ENCODE data around the gene ZNF695. TPM values are rescaled to one million over a fixed set of nuclear protein-coding genes. Genes with fewer than 3 reads are reported as not detected.

ZNF695 gene
- total RNA-seq, 5 donors from 2014 or later (not counting 1 experiment from before 2014, with no cell fraction given): not detected

DNA sequence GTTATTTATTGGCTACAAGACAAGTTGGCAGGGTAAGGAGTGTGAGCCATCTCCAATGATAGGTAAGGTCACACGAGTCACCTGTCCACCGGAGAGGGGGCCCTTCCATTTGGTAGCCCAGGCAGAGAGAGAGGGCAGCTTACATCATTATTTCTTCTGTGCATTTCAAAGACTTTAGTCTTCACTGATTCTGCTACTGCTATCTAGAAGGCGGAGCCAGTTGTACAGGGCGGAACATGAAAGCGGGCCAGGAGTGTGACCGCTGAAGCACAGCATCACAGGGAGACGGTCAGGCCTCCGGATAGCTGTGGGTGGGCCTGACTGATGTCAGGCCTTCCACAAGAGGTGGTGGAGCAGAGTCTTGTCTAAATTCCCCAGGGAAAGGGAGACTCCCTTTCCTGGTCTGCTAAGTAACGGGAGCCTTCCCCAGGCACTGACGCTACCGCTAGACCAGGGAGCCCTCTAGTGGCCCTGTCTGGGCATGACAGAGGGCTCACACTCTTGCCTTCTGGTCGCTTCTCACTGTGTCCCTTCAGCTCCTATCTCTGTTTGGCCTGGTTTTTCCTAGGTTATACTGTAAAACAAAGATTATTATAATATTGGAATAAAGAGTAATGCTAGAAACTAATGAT lies 36.7 kb downstream of the ZNF695 start:
- H3K27me3 ChIP-seq (replicated peaks in 1 of 2; ENCODE audit: control insufficient read depth in 2 of 2, extremely low read depth in 1 of 2, insufficient read depth in 2 of 2, low read length in 1 of 2): no peaks in the 10 kb centered on the region
- H3K4me1 ChIP-seq (ENCODE audit: control insufficient read depth in 1 of 2, extremely low read depth in 1 of 2, insufficient read depth in 2 of 2, low read length in 2 of 2): no peaks in the 10 kb centered on the region
- H3K9me3 ChIP-seq: no peaks in the 10 kb centered on the region
- H3K9me3 Mint-ChIP-seq: peaks cover 13 to 30% (median 13%) of the 10 kb centered on the region in 3 donors
- H3K36me3 Mint-ChIP-seq: peaks cover 2% of the 10 kb centered on the region
- no peak overlapping the region for H3K4me3 Mint-ChIP-seq
- no peak overlapping the region for H3K4me3 ChIP-seq (ENCODE audit: control insufficient read depth in 1 of 2, extremely low read depth in 1 of 2, low read length in 1 of 2)
- CTCF ChIA-PET: interaction anchor here (0.6 to 1.3 kb wide), 7 partner anchors 11 to 404 kb away, joined by 3 to 8 read pairs (median 4); no protein-coding TSS in a partner anchor
- peak in 20 of 35 experiments; percentile 2 to 52 (median 23) for DNase-seq
- 79% methylated on average over 8 of the region's 12 CpGs for WGBS (ENCODE audit: insufficient coverage)
- no peak overlapping the region for H3K27ac Mint-ChIP-seq
- H3K27me3 Mint-ChIP-seq: no peaks in the 10 kb centered on the region
- POLR2A ChIA-PET: no interaction called here
- no peak overlapping the region for H3K27ac ChIP-seq (ENCODE audit: low read length)
- no peak for ATAC-seq (replicated peaks in 1 of 4)
- H3K36me3 ChIP-seq (ENCODE audit: control insufficient read depth in 2 of 2, extremely low read depth in 1 of 2, insufficient read depth in 1 of 2, low read length in 1 of 2): no peaks in the 10 kb centered on the region
- H3K4me1 Mint-ChIP-seq: no peaks in the 10 kb centered on the region

DNA sequence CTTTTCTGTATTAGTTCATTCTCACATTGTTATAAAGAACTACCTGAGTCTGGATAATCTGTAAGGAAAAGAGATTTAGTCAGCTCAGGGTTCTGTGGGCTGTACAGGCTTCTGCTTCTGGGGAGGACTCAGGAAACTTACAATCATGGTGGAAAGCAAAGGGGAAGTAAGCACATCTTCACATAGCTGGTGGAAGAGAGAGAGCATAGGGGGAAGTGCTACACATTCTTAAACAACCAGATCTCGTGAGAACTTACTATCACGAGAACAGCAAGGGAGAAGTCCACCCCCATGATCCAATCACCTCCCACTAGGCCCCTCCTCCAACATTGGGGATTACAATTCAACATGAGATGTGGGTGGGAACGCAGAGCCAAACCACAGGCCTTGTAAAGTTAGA lies 38.2 kb downstream of the ZNF695 start:
- CTCF ChIA-PET: interaction anchor here (0.6 to 1.1 kb wide), 2 partner anchors 62 kb away, joined by 3 to 4 read pairs; no protein-coding TSS in a partner anchor
- no CpG with 5 or more reads among the region's 3 CpGs for WGBS (ENCODE audit: insufficient coverage)
- Histone ChIP-seq H3K27me3 (replicated peaks in 1 of 2; ENCODE audit: control insufficient read depth in 2 of 2, extremely low read depth in 1 of 2, insufficient read depth in 2 of 2, low read length in 1 of 2) (no peaks in the 10 kb centered on the region), H3K4me3 (ENCODE audit: control insufficient read depth in 1 of 2, extremely low read depth in 1 of 2, low read length in 1 of 2) (no peak overlapping the region), H3K9me3 (no peaks in the 10 kb centered on the region), H3K36me3 (ENCODE audit: control insufficient read depth in 2 of 2, extremely low read depth in 1 of 2, insufficient read depth in 1 of 2, low read length in 1 of 2) (no peaks in the 10 kb centered on the region), H3K27ac (ENCODE audit: low read length) (no peak overlapping the region), H3K4me1 (ENCODE audit: control insufficient read depth in 1 of 2, extremely low read depth in 1 of 2, insufficient read depth in 2 of 2, low read length in 2 of 2) (no peaks in the 10 kb centered on the region)
- Mint-ChIP-seq H3K9me3 (peaks cover 7 to 23% (median 12%) of the 10 kb centered on the region in 3 donors), H3K4me1 (no peaks in the 10 kb centered on the region), H3K27me3 (no peaks in the 10 kb centered on the region), H3K36me3 (peaks cover 2% of the 10 kb centered on the region), H3K27ac (no peak overlapping the region), H3K4me3 (no peak overlapping the region)
- no peak for DNase-seq
- ATAC-seq (replicated peaks in 1 of 4): no peak
- POLR2A ChIA-PET: no interaction called here

GRCh38 chr1:246966502-246966901 lies 41.4 kb downstream of the ZNF695 start:
- peaks cover 7 to 23% (median 12%) of the 10 kb centered on the region in 3 donors for H3K9me3 Mint-ChIP-seq
- no peaks in the 10 kb centered on the region for H3K9me3 ChIP-seq
- H3K4me1 Mint-ChIP-seq: no peaks in the 10 kb centered on the region
- H3K36me3 ChIP-seq (ENCODE audit: control insufficient read depth in 2 of 2, extremely low read depth in 1 of 2, insufficient read depth in 1 of 2, low read length in 1 of 2): no peaks in the 10 kb centered on the region
- WGBS (ENCODE audit: insufficient coverage): 100% methylated on average over 1 of the region's 2 CpGs
- ChIA-PET POLR2A (no interaction called here), CTCF (no interaction called here)
- H3K36me3 Mint-ChIP-seq: peaks cover 2% of the 10 kb centered on the region
- H3K4me3 ChIP-seq (ENCODE audit: control insufficient read depth in 1 of 2, extremely low read depth in 1 of 2, low read length in 1 of 2): no peak overlapping the region
- peaks cover 0 to 4% of the 10 kb centered on the region in 2 experiments for H3K27me3 ChIP-seq (replicated peaks in 1 of 2; ENCODE audit: control insufficient read depth in 2 of 2, extremely low read depth in 1 of 2, insufficient read depth in 2 of 2, low read length in 1 of 2)
- DNase-seq: no peak
- H3K27ac Mint-ChIP-seq: no peak overlapping the region
- H3K27me3 Mint-ChIP-seq: peaks cover 3 to 6% of the 10 kb centered on the region in 2 donors
- H3K27ac ChIP-seq (ENCODE audit: low read length): no peak overlapping the region
- no peaks in the 10 kb centered on the region for H3K4me1 ChIP-seq (ENCODE audit: control insufficient read depth in 1 of 2, extremely low read depth in 1 of 2, insufficient read depth in 2 of 2, low read length in 2 of 2)
- ATAC-seq (replicated peaks in 1 of 4): no peak
- no peak overlapping the region for H3K4me3 Mint-ChIP-seq

DNA sequence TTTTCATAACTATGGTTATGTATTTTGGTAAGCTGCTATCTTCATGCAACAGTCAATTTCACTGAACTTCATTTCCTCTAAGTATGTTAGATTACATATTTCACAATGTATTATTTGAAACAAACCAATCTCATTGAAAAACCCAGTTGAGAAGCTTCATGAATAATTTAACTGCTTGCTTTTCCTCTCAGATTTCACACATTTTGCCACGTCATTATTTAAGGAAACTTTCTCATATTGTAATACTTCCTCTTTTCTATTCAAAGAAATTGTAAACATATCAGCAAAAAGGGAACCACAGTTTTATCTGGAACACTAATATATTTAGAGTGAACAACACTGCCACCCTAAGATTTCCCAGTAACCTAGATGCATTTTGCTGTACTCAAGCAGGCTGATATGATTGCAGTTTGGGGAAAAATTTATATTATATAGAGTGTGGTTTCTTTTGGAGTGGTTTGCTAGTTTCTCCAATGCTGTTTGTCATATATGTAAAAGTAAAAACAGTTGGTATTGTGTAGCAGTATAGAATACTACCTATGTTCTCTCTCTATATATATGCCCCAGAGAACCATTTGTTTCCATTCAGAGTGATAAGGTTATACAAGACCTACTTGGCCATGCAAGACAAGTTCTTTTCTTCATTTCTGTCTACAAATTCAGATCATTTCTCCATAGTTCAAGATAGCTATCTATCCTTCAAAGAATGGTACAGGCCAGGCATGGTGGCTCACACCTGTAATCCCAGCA lies 47.7 kb downstream of the ZNF695 start:
- H3K27me3 Mint-ChIP-seq: peaks cover 4 to 6% of the 10 kb centered on the region in 2 donors
- no peaks in the 10 kb centered on the region for H3K9me3 Mint-ChIP-seq
- peaks cover 4 to 5% (median 5%) of the 10 kb centered on the region in 3 donors for H3K4me1 Mint-ChIP-seq
- Histone ChIP-seq H3K4me3 (ENCODE audit: control insufficient read depth in 1 of 2, extremely low read depth in 1 of 2, low read length in 1 of 2) (no peak overlapping the region), H3K4me1 (ENCODE audit: control insufficient read depth in 1 of 2, extremely low read depth in 1 of 2, insufficient read depth in 2 of 2, low read length in 2 of 2) (no peaks in the 10 kb centered on the region), H3K9me3 (no peaks in the 10 kb centered on the region), H3K27me3 (replicated peaks in 1 of 2; ENCODE audit: control insufficient read depth in 2 of 2, extremely low read depth in 1 of 2, insufficient read depth in 2 of 2, low read length in 1 of 2) (peaks cover 0 to 4% of the 10 kb centered on the region in 2 experiments), H3K27ac (ENCODE audit: low read length) (no peak overlapping the region), H3K36me3 (ENCODE audit: control insufficient read depth in 2 of 2, extremely low read depth in 1 of 2, insufficient read depth in 1 of 2, low read length in 1 of 2) (no peaks in the 10 kb centered on the region)
- DNase-seq (no peak), ATAC-seq (replicated peaks in 1 of 4) (no peak)
- ChIA-PET CTCF (interaction anchor here in 1 of 2 donors (1.2 kb wide), 1 partner anchor 11 kb away, joined by 4 read pairs; no protein-coding TSS in a partner anchor), POLR2A (no interaction called here)
- H3K36me3 Mint-ChIP-seq: no peaks in the 10 kb centered on the region
- H3K27ac Mint-ChIP-seq: no peak overlapping the region
- WGBS (ENCODE audit: insufficient coverage): 60% methylated on average over 1 of the region's 1 CpG
- no peak overlapping the region for H3K4me3 Mint-ChIP-seq

GRCh38 chr1:246954126-246954525 lies 53.7 kb downstream of the ZNF695 start:
- no peaks in the 10 kb centered on the region for H3K4me1 Mint-ChIP-seq
- H3K36me3 Mint-ChIP-seq: no peaks in the 10 kb centered on the region
- no peaks in the 10 kb centered on the region for H3K36me3 ChIP-seq (ENCODE audit: control insufficient read depth in 2 of 2, extremely low read depth in 1 of 2, insufficient read depth in 1 of 2, low read length in 1 of 2)
- H3K4me1 ChIP-seq (ENCODE audit: control insufficient read depth in 1 of 2, extremely low read depth in 1 of 2, insufficient read depth in 2 of 2, low read length in 2 of 2): no peaks in the 10 kb centered on the region
- DNase-seq: no peak
- CTCF ChIA-PET: interaction anchor here (0.6 kb wide), 3 partner anchors 16 to 48 kb away, joined by 3 to 4 read pairs (median 3); no protein-coding TSS in a partner anchor
- no peak overlapping the region for H3K27ac Mint-ChIP-seq
- no peak overlapping the region for H3K27ac ChIP-seq (ENCODE audit: low read length)
- H3K9me3 Mint-ChIP-seq: no peaks in the 10 kb centered on the region
- 93% methylated on average over 3 of the region's 4 CpGs for WGBS (ENCODE audit: insufficient coverage)
- H3K4me3 Mint-ChIP-seq: no peak overlapping the region
- no peak overlapping the region for H3K4me3 ChIP-seq (ENCODE audit: control insufficient read depth in 1 of 2, extremely low read depth in 1 of 2, low read length in 1 of 2)
- H3K27me3 ChIP-seq (replicated peaks in 1 of 2; ENCODE audit: control insufficient read depth in 2 of 2, extremely low read depth in 1 of 2, insufficient read depth in 2 of 2, low read length in 1 of 2): no peaks in the 10 kb centered on the region
- POLR2A ChIA-PET: no interaction called here
- H3K9me3 ChIP-seq: no peaks in the 10 kb centered on the region
- no peaks in the 10 kb centered on the region for H3K27me3 Mint-ChIP-seq
- ATAC-seq (replicated peaks in 1 of 4): no peak

DNA sequence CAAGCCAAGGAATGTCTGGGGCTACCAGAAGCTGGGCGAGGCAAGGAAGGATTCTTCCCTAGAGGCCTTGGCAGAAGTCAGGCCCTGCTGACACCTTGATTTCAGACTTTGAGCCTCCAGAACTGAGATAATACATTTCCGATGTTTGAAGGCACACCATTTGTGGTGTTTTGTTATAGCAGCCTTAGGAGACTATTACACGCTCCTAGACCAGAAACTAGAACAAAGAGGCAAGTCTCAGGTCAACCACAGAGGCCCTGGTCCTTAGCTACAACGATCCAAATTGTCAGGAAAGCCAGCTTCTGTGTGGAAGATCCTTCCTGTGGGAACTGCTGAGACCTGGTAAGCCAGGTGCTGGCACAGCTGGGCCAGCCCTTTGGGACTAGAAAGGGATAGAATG lies 56.4 kb downstream of the ZNF695 start:
- 70% methylated on average over 2 of the region's 4 CpGs for WGBS (ENCODE audit: insufficient coverage)
- no peaks in the 10 kb centered on the region for H3K36me3 ChIP-seq (ENCODE audit: control insufficient read depth in 2 of 2, extremely low read depth in 1 of 2, insufficient read depth in 1 of 2, low read length in 1 of 2)
- H3K4me1 ChIP-seq (ENCODE audit: control insufficient read depth in 1 of 2, extremely low read depth in 1 of 2, insufficient read depth in 2 of 2, low read length in 2 of 2): no peaks in the 10 kb centered on the region
- ATAC-seq (replicated peaks in 1 of 4): no peak
- no peaks in the 10 kb centered on the region for H3K27me3 ChIP-seq (replicated peaks in 1 of 2; ENCODE audit: control insufficient read depth in 2 of 2, extremely low read depth in 1 of 2, insufficient read depth in 2 of 2, low read length in 1 of 2)
- H3K36me3 Mint-ChIP-seq: no peaks in the 10 kb centered on the region
- ChIA-PET CTCF (no interaction called here), POLR2A (no interaction called here)
- H3K4me1 Mint-ChIP-seq: no peaks in the 10 kb centered on the region
- H3K9me3 Mint-ChIP-seq: no peaks in the 10 kb centered on the region
- DNase-seq: no peak
- H3K27ac Mint-ChIP-seq: no peak overlapping the region
- no peaks in the 10 kb centered on the region for H3K27me3 Mint-ChIP-seq
- H3K4me3 ChIP-seq (ENCODE audit: control insufficient read depth in 1 of 2, extremely low read depth in 1 of 2, low read length in 1 of 2): no peak overlapping the region
- no peak overlapping the region for H3K4me3 Mint-ChIP-seq
- no peaks in the 10 kb centered on the region for H3K9me3 ChIP-seq
- H3K27ac ChIP-seq (ENCODE audit: low read length): no peak overlapping the region
